ENCODE results near the gene LPAR6.
"Not testable (repeated sequence)": the region's sequence is repeated elsewhere in the genome, so short reads cannot be mapped to it uniquely, and the experiment has no call there.

The LPAR6 gene

GRCh38 chr13:48426052-48426451 is 13.1 kb upstream of the LPAR6 start:
- Histone ChIP-seq H3K9me3 (ENCODE audit: insufficient read depth, low read length, severe bottlenecking) (no peaks in the 10 kb centered on the region), H3K9ac (ENCODE audit: low read depth, low read length) (no peak overlapping the region), H3K27ac (ENCODE audit: low read length) (no peak overlapping the region), H3K79me2 (ENCODE audit: insufficient read depth, low read length) (peaks cover 4% of the 10 kb centered on the region; the same call in 1 of the 2 replicates), H3K36me3 (ENCODE audit: insufficient read depth, low read length) (peaks cover 16% of the 10 kb centered on the region; the same call in 1 of the 2 replicates), H2AFZ (ENCODE audit: low read depth, low read length) (no peak overlapping the region), H4K20me1 (ENCODE audit: insufficient read depth, low read length) (no peaks in the 10 kb centered on the region), H3K4me1 (ENCODE audit: insufficient read depth, low read length) (no peaks in the 10 kb centered on the region; the same call in none of the 2 replicates), H3K4me2 (ENCODE audit: insufficient read depth, low read length) (no peak overlapping the region), H3K4me3 (ENCODE audit: low read depth in 1 of 2, low read length in 2 of 2) (no peak overlapping the region), H3K27me3 (ENCODE audit: insufficient read depth, low read length, poor library complexity) (no peaks in the 10 kb centered on the region)
- no peak for DNase-seq
- TF ChIP-seq CTCF (IDR thresholded peaks at IDR 0.05; ENCODE audit: borderline replicate concordance, extremely low read depth, low read length, poor library complexity, severe bottlenecking): no peak
- TF ChIP-seq EZH2 (IDR thresholded peaks at IDR 0.05; ENCODE audit: borderline replicate concordance, low read depth, low read length, severe bottlenecking): no peak
- no peak for ATAC-seq (ENCODE audit: insufficient read depth, low read depth)

- H3K4me2 ChIP-seq (ENCODE audit: insufficient read depth, low read length): no peak overlapping the region
- H3K4me1 ChIP-seq (ENCODE audit: insufficient read depth, low read length): no peaks in the 10 kb centered on the region; the same call in 1 of the 2 replicates
- H4K20me1 ChIP-seq (ENCODE audit: insufficient read depth, low read length): no peaks in the 10 kb centered on the region
- no peaks in the 10 kb centered on the region for H3K79me2 ChIP-seq (ENCODE audit: insufficient read depth, low read length)
- H3K9me3 ChIP-seq (ENCODE audit: insufficient read depth, low read length, severe bottlenecking): peaks cover 3% of the 10 kb centered on the region
- peaks cover 16% of the 10 kb centered on the region; the same call in 1 of the 2 replicates for H3K36me3 ChIP-seq (ENCODE audit: insufficient read depth, low read length)
- no peak overlapping the region for H3K27ac ChIP-seq (ENCODE audit: low read length)
- DNase-seq: no peak
- no peak overlapping the region for H2AFZ ChIP-seq (ENCODE audit: low read depth, low read length)
- TF ChIP-seq CTCF (IDR thresholded peaks at IDR 0.05; ENCODE audit: borderline replicate concordance, extremely low read depth, low read length, poor library complexity, severe bottlenecking): no peak
- TF ChIP-seq EZH2 (IDR thresholded peaks at IDR 0.05; ENCODE audit: borderline replicate concordance, low read depth, low read length, severe bottlenecking): no peak
- H3K9ac ChIP-seq (ENCODE audit: low read depth, low read length): no peak overlapping the region
- ATAC-seq (ENCODE audit: insufficient read depth, low read depth): no peak
- no peaks in the 10 kb centered on the region for H3K27me3 ChIP-seq (ENCODE audit: insufficient read depth, low read length, poor library complexity)
- H3K4me3 ChIP-seq (ENCODE audit: low read depth in 1 of 2, low read length in 2 of 2): no peak overlapping the region
Observed at GRCh38 chr13:48424212-48424611, 11.3 kb upstream of the LPAR6 start.

GRCh38 chr13:48422003-48422402 is 9.1 kb upstream of the LPAR6 start:
- H3K27ac ChIP-seq (ENCODE audit: low read length); H3K4me3 ChIP-seq (ENCODE audit: low read depth in 1 of 2, low read length in 2 of 2); H3K9ac ChIP-seq (ENCODE audit: low read depth, low read length); H3K4me2 ChIP-seq (ENCODE audit: insufficient read depth, low read length); ATAC-seq (ENCODE audit: insufficient read depth, low read depth); H4K20me1 ChIP-seq (ENCODE audit: insufficient read depth, low read length); H2AFZ ChIP-seq (ENCODE audit: low read depth, low read length); H3K27me3 ChIP-seq (ENCODE audit: insufficient read depth, low read length, poor library complexity); H3K4me1 ChIP-seq (ENCODE audit: insufficient read depth, low read length); H3K79me2 ChIP-seq (ENCODE audit: insufficient read depth, low read length); H3K9me3 ChIP-seq (ENCODE audit: insufficient read depth, low read length, severe bottlenecking); DNase-seq: not testable (repeated sequence)
- peaks cover 17% of the 10 kb centered on the region for H3K36me3 ChIP-seq (ENCODE audit: insufficient read depth, low read length)

- ATAC-seq (ENCODE audit: insufficient read depth, low read depth) (no peak), DNase-seq (no peak)
- Histone ChIP-seq H3K27me3 (ENCODE audit: insufficient read depth, low read length, poor library complexity) (no peaks in the 10 kb centered on the region), H4K20me1 (ENCODE audit: insufficient read depth, low read length) (no peaks in the 10 kb centered on the region), H3K27ac (ENCODE audit: low read length) (no peak overlapping the region), H3K79me2 (ENCODE audit: insufficient read depth, low read length) (peaks cover 41% of the 10 kb centered on the region), H3K4me3 (ENCODE audit: low read depth in 1 of 2, low read length in 2 of 2) (no peak overlapping the region), H2AFZ (ENCODE audit: low read depth, low read length) (no peak overlapping the region), H3K4me1 (ENCODE audit: insufficient read depth, low read length) (peaks cover 14% of the 10 kb centered on the region), H3K36me3 (ENCODE audit: insufficient read depth, low read length) (peaks cover 21% of the 10 kb centered on the region), H3K9me3 (ENCODE audit: insufficient read depth, low read length, severe bottlenecking) (peaks cover 6% of the 10 kb centered on the region), H3K4me2 (ENCODE audit: insufficient read depth, low read length) (no peak overlapping the region), H3K9ac (ENCODE audit: low read depth, low read length) (no peak overlapping the region)
- no peak for TF ChIP-seq EZH2 (IDR thresholded peaks at IDR 0.05; ENCODE audit: borderline replicate concordance, low read depth, low read length, severe bottlenecking)
- no peak for TF ChIP-seq CTCF (IDR thresholded peaks at IDR 0.05; ENCODE audit: borderline replicate concordance, extremely low read depth, low read length, poor library complexity, severe bottlenecking)
Observed at GRCh38 chr13:48415516-48415915, 2.6 kb upstream of the LPAR6 start.
